Chondrocyte (in vitro differentiated cells): ENCODE data around the gene CDC6. TPM values are rescaled to one million over a fixed set of nuclear protein-coding genes. Genes with fewer than 3 reads are reported as not detected.

Experiments used
- DNase-seq: peaks from one replicate; pipeline ENCODE4 v3.0.0; 2021; ENCODE audit warnings: mixed read lengths, low spot score
- H3K27ac Mint-ChIP-seq: one replicate; pipeline ENCODE4 v1.8.0; 2021; ENCODE audit warnings: mild to moderate bottlenecking, moderate library complexity, mixed read lengths; ENCODE audit not compliant: unreplicated experiment
- H3K27me3 Mint-ChIP-seq: 2 replicates; pipeline ENCODE4 v1.8.0; 2021; ENCODE audit warnings: low read depth, mixed read lengths
- H3K36me3 Mint-ChIP-seq: 2 replicates; pipeline ENCODE4 v1.8.0; 2021; ENCODE audit warnings: low read depth, mixed read lengths
- H3K4me1 Mint-ChIP-seq: 2 replicates; pipeline ENCODE4 v1.8.0; 2021; ENCODE audit warnings: low read depth, mild to moderate bottlenecking, mixed read lengths
- H3K4me3 Mint-ChIP-seq: one replicate; pipeline ENCODE4 v1.8.0; 2021; ENCODE audit warnings: mild to moderate bottlenecking, moderate library complexity, mixed read lengths; ENCODE audit not compliant: unreplicated experiment
- H3K9me3 Mint-ChIP-seq: 2 replicates; pipeline ENCODE4 v1.8.0; 2021; ENCODE audit warnings: low read depth, mixed read lengths
- total RNA-seq: library from RNA; stranded (reverse); gene quantifications from 3 replicates; pipeline ENCODE4 v1.2.1, GENCODE V29; 2021
- TF ChIP-seq, protein P1 (sequence below): fragments of 200-600 bp; sonication (generic); IDR thresholded peaks from 2 replicates; pipeline ENCODE4 v1.5.0; 2021; ENCODE audit warnings: antibody characterized with exemption, mild to moderate bottlenecking, moderate library complexity

The CDC6 gene
- total RNA-seq, 1 donor from 2014 or later: 9.9 TPM

DNA sequence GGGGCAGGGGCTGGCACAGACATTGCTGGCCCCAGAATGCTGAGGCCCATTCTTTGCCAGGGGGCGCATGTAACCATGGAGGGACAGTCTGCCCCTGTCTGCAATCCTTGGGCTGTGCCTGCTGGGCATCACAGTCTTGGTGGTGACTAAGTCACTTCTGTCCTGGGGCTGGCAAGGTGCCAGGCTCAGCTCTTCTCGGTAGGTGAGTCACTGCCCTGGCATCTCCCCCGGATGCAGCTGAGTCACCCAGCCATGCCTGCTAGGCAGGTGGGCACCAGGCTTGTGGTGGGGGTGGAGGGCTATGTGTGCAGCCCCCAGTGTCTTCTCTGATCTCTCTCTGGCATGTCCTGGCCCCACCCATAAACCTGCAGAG, 26.9 kb downstream of the CDC6 start:
- TF ChIP-seq, protein P1, sequence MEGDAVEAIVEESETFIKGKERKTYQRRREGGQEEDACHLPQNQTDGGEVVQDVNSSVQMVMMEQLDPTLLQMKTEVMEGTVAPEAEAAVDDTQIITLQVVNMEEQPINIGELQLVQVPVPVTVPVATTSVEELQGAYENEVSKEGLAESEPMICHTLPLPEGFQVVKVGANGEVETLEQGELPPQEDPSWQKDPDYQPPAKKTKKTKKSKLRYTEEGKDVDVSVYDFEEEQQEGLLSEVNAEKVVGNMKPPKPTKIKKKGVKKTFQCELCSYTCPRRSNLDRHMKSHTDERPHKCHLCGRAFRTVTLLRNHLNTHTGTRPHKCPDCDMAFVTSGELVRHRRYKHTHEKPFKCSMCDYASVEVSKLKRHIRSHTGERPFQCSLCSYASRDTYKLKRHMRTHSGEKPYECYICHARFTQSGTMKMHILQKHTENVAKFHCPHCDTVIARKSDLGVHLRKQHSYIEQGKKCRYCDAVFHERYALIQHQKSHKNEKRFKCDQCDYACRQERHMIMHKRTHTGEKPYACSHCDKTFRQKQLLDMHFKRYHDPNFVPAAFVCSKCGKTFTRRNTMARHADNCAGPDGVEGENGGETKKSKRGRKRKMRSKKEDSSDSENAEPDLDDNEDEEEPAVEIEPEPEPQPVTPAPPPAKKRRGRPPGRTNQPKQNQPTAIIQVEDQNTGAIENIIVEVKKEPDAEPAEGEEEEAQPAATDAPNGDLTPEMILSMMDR: peak; percentile 60
- H3K4me1 Mint-ChIP-seq: peaks cover 34% of the 10 kb centered on the region
- peak overlapping the region; percentile 88 for H3K27ac Mint-ChIP-seq
- H3K36me3 Mint-ChIP-seq: no peaks in the 10 kb centered on the region
- peak; percentile 99 for DNase-seq
- no peak overlapping the region for H3K4me3 Mint-ChIP-seq
- H3K9me3 Mint-ChIP-seq: no peaks in the 10 kb centered on the region
- no peaks in the 10 kb centered on the region for H3K27me3 Mint-ChIP-seq

DNA sequence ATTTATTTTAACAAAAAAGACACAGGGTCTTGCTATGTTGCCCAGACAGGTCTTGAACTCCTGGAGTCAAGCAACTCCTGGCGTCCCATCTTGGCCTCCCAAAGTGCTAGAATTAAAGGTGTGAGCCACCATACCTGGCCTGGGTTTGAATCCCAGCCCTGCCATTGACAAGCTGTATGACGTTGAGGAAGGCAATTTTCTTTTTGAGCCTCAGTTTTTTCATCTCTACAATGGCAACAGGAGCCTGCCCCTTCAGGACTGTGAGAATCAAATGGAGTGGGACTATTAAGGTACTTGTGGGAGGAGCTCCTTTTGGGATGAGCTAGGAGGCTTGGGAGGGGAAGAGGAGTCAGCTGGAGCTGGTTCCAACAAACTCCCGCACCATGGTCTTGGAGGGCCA, 27.5 kb downstream of the CDC6 start:
- H3K27me3 Mint-ChIP-seq: no peaks in the 10 kb centered on the region
- H3K27ac Mint-ChIP-seq: peak overlapping the region; percentile 99
- no peaks in the 10 kb centered on the region for H3K9me3 Mint-ChIP-seq
- DNase-seq: no peak
- no peak overlapping the region for H3K4me3 Mint-ChIP-seq
- H3K4me1 Mint-ChIP-seq: peaks cover 40% of the 10 kb centered on the region
- H3K36me3 Mint-ChIP-seq: no peaks in the 10 kb centered on the region
- TF ChIP-seq, protein P1: no peak

DNA sequence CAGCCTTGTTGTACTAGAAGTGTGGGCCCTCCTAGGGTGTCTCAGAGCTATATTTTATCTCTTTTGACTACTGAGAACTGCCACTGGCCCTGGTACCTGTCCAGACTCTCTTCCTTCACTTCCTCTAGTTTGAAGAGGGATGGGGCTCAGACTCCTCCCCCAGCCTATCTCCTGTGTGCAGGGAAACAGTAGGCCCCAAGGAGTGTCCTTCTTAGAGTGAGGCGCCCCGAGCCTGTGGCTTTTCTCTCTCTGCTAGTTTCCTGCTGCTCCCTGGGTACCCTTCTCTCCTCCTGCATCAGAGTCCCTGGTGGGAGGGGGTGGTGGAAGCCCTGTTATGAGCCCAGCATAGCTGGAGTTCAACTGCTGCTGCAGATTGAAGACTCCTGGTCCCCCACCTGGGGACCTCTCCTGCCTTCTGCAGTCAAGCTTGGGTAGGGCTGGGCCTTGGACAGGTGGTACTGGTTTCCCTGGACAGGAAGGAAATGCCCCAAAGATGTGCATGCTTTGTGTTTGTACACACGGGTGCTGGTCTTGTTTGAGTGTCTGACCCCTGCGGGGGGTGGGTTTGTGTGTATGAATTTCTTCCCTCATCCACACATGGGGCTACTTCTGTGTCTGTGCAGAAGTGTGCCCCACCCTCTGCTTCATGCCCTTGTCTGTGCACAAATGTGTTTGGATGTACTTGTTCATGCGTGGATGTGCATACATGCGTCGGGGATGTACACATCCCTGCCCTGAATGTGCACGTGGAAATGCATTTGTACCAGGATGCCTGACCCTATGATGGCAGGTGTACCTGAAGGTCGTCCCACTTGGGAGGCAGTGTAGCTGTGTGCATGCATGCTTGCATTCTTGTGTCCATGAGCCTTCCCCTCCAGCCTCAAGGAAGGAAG, 28.2 kb downstream of the CDC6 start:
- TF ChIP-seq, protein P1: no peak
- peak overlapping the region; percentile 49 for H3K4me3 Mint-ChIP-seq
- H3K9me3 Mint-ChIP-seq: no peaks in the 10 kb centered on the region
- DNase-seq: peak; percentile 69
- no peaks in the 10 kb centered on the region for H3K36me3 Mint-ChIP-seq
- no peaks in the 10 kb centered on the region for H3K27me3 Mint-ChIP-seq
- peak overlapping the region; percentile 99 for H3K27ac Mint-ChIP-seq
- H3K4me1 Mint-ChIP-seq: peaks cover 47% of the 10 kb centered on the region

DNA sequence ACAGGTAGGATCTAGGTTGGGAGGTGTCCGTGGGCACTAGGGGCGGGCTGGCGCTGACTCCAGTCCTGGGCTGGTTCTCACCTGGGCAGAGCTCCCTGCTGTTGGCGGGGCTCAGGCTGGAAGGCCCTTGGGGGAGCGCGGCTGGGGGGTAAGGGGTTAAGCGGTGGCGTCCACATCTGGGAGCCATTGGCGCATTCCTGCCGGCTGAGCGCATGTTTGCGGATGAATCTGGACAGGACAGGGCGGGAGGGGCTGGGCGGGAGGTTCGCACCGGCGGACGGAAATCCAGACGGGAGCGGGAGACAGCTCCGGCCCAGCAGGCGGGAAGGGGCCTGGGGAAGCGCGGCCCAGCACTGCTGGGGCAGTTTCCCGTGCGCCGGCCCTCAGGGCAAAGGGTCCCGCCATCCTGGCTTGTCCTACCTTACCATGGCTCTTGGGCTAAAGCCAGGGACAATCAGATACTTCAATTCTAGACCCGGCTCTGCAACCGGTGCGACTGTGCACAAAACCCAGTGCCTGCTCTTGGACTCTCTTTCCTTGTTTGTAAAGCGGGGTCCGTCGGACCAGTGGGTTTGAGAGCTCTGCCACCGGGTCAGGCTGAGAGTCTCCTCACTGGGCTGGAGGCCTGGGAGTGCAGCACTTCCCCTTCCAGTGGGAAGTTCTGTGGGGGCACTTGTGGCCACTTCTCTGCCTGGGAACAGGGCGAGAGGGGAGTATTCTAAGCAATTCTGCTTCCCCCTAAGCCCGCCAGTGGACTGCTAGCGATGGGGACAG, 29.1 kb downstream of the CDC6 start:
- H3K27me3 Mint-ChIP-seq: no peaks in the 10 kb centered on the region
- peak overlapping the region; percentile 99 for H3K27ac Mint-ChIP-seq
- TF ChIP-seq, protein P1: no peak
- peak overlapping the region; percentile 95 for H3K4me3 Mint-ChIP-seq
- H3K9me3 Mint-ChIP-seq: no peaks in the 10 kb centered on the region
- DNase-seq: peak; percentile 89
- H3K36me3 Mint-ChIP-seq: no peaks in the 10 kb centered on the region
- peaks cover 56% of the 10 kb centered on the region for H3K4me1 Mint-ChIP-seq

DNA sequence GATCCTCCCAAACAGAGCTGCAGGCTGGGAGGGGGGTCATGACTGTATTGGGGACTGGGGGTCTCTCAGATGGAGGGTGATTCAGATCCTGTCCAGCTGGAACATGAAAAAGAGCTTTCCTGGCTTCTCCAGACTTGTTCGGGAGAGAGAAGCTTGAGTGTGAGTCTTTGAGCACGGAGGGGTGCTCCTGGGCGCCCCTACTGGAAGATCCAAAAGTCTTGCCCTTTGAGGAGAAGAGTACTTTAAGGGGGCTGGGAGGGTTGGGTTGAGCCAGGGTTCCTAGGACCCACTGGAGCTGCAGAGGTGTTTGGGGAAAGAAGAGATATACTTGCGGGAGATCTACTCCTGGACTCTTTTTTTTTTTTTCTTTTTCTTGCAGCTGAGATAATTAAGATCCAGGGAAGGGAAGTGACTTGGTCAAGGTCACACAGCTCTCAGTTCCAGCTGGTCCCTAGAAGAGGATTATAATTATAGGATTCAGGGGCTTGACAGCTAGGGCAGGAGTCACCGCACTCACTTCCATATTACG, 29.7 kb downstream of the CDC6 start:
- Mint-ChIP-seq H3K9me3 (no peaks in the 10 kb centered on the region), H3K36me3 (no peaks in the 10 kb centered on the region), H3K27me3 (no peaks in the 10 kb centered on the region), H3K4me3 (peak overlapping the region; percentile 95), H3K4me1 (peaks cover 62% of the 10 kb centered on the region), H3K27ac (peak overlapping the region; percentile 99)
- TF ChIP-seq, protein P1: peak; percentile 80
- no peak for DNase-seq
